Measurements from ENCODE around the gene TUBB1. TPM values are rescaled to one million over a fixed set of nuclear protein-coding genes. Genes with fewer than 3 reads are reported as not detected.

The TUBB1 gene
- total RNA-seq, 1 donor from 2014 or later, result not detected

DNA sequence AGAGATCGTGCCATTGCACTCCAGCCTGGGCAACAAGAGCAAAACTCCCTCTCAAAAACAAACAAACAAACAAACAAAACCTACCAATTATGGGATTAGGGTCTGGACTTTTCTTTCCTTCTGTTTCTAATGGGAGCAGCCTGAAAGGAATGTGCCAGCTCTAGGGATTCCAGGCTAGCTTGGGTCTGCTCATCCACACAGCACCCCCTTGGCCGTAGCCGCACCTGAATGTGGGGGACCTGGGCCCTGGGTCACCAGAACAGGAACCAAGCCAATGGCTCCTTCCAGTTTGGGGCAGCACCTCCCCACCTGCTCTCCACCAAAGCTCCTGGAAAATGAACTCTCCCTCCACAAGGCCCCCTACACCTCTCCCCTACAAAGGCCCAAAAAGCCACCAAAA is 18.9 kb upstream of the TUBB1 start:
- no peak for DNase-seq (ENCODE audit: low spot score)
- H3K27ac Mint-ChIP-seq (ENCODE audit: unreplicated experiment), result no peak overlapping the region
- H3K27me3 Mint-ChIP-seq (ENCODE audit: low read depth), result no peaks in the 10 kb centered on the region
- no peaks in the 10 kb centered on the region for H3K9me3 Mint-ChIP-seq (ENCODE audit: low read depth)
- H3K4me1 Mint-ChIP-seq (ENCODE audit: low read depth), result peaks cover 20% of the 10 kb centered on the region
- peaks cover 17% of the 10 kb centered on the region for H3K36me3 Mint-ChIP-seq (ENCODE audit: low read depth)
- no peak overlapping the region for H3K4me3 Mint-ChIP-seq (ENCODE audit: unreplicated experiment)
- no peak for TF ChIP-seq CTCF (IDR thresholded peaks at IDR 0.05)

GRCh38 chr20:59001068-59001448 is 18.2 kb upstream of the TUBB1 start:
- TF ChIP-seq CTCF (IDR thresholded peaks at IDR 0.05), result no peak
- Mint-ChIP-seq H3K9me3 (ENCODE audit: low read depth) (no peaks in the 10 kb centered on the region), H3K27me3 (ENCODE audit: low read depth) (no peaks in the 10 kb centered on the region), H3K4me1 (ENCODE audit: low read depth) (peaks cover 21% of the 10 kb centered on the region), H3K36me3 (ENCODE audit: low read depth) (peaks cover 12% of the 10 kb centered on the region), H3K27ac (ENCODE audit: unreplicated experiment) (no peak overlapping the region), H3K4me3 (ENCODE audit: unreplicated experiment) (no peak overlapping the region)
- DNase-seq (ENCODE audit: low spot score), result no peak

DNA sequence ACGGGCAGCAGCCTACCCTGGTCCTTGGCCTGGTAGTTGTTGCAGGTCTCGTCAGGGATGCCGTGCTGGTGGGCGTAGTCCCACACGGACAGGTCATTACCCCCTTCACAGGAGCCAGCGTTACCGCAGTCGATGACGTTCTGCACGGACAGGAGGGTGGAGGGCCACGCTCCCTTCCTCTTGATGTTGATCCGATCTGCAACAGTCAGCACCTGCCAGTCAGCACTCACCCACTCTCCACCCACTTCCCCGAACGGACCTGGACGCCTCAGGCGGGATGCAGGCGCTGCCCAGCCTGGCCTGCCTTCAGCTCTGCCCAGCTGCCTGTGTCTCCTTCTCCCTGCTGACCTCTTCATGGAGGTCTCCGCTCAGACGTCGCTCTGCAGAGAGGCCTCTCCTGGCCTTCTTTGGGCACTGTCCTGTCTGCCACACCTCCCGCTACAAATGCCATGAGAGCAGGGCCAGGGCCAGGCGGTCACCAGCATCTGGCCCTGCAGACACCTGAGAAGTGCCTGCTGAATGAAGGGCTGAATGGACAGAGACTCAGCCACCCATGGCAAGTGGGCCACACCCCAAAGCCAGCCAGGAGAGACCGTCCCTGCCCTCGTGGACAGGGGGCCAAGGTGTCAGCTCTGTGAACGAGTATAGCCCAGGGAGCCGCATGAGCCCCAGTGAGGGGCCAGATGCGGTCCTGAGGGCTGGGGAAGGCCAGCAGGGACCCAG is 17.6 kb upstream of the TUBB1 start:
- H3K4me3 Mint-ChIP-seq (ENCODE audit: unreplicated experiment), result no peak overlapping the region
- TF ChIP-seq CTCF (IDR thresholded peaks at IDR 0.05), result no peak
- H3K36me3 Mint-ChIP-seq (ENCODE audit: low read depth), result peaks cover 11% of the 10 kb centered on the region
- H3K27me3 Mint-ChIP-seq (ENCODE audit: low read depth), result no peaks in the 10 kb centered on the region
- no peak for DNase-seq (ENCODE audit: low spot score)
- H3K27ac Mint-ChIP-seq (ENCODE audit: unreplicated experiment), result no peak overlapping the region
- peaks cover 21% of the 10 kb centered on the region for H3K4me1 Mint-ChIP-seq (ENCODE audit: low read depth)
- H3K9me3 Mint-ChIP-seq (ENCODE audit: low read depth), result no peaks in the 10 kb centered on the region

DNA sequence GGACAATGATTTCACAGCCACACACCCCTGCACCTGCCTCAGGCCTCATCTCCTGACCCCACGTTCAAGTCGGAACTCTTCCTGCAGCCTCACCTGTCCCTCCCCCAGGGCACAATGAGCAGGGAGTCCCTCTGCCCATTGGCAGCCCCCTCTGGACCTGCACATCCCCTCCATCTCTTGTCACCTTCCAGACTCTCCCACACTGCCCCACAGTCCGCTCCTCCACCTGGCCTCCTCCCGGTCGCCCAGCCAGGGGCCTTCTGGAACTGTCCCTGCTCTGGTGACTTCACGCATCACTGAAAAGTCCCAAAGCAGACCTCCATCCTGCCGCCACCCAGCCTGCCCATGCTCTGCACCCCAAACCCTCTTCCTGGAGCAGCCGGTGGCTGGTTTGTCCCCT is 16.8 kb upstream of the TUBB1 start:
- Mint-ChIP-seq H3K4me1 (ENCODE audit: low read depth) (peaks cover 21% of the 10 kb centered on the region), H3K4me3 (ENCODE audit: unreplicated experiment) (no peak overlapping the region)
- no peak for DNase-seq (ENCODE audit: low spot score)

DNA sequence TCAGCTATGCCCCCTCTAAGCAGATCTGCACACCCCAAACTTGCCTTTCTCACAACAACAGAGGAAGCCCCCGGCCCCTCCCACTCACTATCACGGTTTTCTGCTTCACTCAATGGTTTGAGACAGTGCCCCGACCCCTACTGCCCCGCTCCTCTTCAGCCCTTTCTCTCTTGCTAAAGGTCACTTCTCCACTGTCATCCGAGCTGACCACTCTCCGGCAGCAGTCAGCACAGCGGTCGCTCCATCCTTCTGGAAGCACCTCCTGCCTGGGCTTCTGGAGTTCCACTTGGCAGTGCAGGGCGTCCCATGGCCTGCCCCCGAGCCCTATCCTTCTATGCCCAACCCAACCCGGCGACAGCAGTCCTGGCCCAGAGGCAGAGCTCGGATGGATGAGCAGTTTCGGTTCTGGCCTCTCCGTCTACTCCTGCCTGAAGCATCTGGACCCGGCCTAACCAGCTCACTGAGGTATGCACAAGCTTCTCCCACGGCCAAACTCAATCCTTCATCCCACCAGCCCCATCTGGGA is 16.3 kb upstream of the TUBB1 start:
- DNase-seq (ENCODE audit: low spot score), result no peak
- no peaks in the 10 kb centered on the region for H3K27me3 Mint-ChIP-seq (ENCODE audit: low read depth)
- no peaks in the 10 kb centered on the region for H3K9me3 Mint-ChIP-seq (ENCODE audit: low read depth)
- no peak overlapping the region for H3K4me3 Mint-ChIP-seq (ENCODE audit: unreplicated experiment)
- H3K4me1 Mint-ChIP-seq (ENCODE audit: low read depth), result peaks cover 21% of the 10 kb centered on the region
- H3K27ac Mint-ChIP-seq (ENCODE audit: unreplicated experiment), result no peak overlapping the region
- peaks cover 4% of the 10 kb centered on the region for H3K36me3 Mint-ChIP-seq (ENCODE audit: low read depth)
- TF ChIP-seq CTCF (IDR thresholded peaks at IDR 0.05), result no peak

More for the DNA sequence above, 16.8 kb upstream of the TUBB1 start:
- TF ChIP-seq CTCF (IDR thresholded peaks at IDR 0.05), result no peak
- no peak overlapping the region for H3K27ac Mint-ChIP-seq (ENCODE audit: unreplicated experiment)
- H3K9me3 Mint-ChIP-seq (ENCODE audit: low read depth), result no peaks in the 10 kb centered on the region
- no peaks in the 10 kb centered on the region for H3K27me3 Mint-ChIP-seq (ENCODE audit: low read depth)
- peaks cover 7% of the 10 kb centered on the region for H3K36me3 Mint-ChIP-seq (ENCODE audit: low read depth)

Data from chondrocyte (in vitro differentiated cells).